SK-N-SH treated with all-trans-retinoic acid at 6 μM for 48 hours (cell line): Measurements from ENCODE around the gene MARF1.

Experiments used
- BACH2 ChIP-seq: fragments of 250-450 bp; sonication (Bioruptor Pico); IDR thresholded peaks from 2 replicates; pipeline ENCODE4 v1.9.0; 2021; ENCODE audit warnings: mild to moderate bottlenecking, borderline replicate concordance
- ESRRG ChIP-seq: fragments of 250-450 bp; sonication (Bioruptor Pico); IDR thresholded peaks from 2 replicates; pipeline ENCODE4 v1.6.1; 2021; ENCODE audit warnings: mild to moderate bottlenecking
- SNAI2 ChIP-seq: fragments of 250-450 bp; sonication (Bioruptor Pico); IDR thresholded peaks from 2 replicates; pipeline ENCODE4 v1.5.0; 2020; ENCODE audit warnings: mild to moderate bottlenecking, moderate library complexity
- ZNF70 ChIP-seq: fragments of 450-650 bp; formaldehyde crosslinking; IDR thresholded peaks from 2 replicates; pipeline ENCODE4 v1.5.0; 2020; ENCODE audit warnings: mild to moderate bottlenecking, moderate library complexity
- TF ChIP-seq, protein P1 (sequence below): fragments of 250-450 bp; sonication (Bioruptor Pico); IDR thresholded peaks from 2 replicates; pipeline ENCODE4 v1.5.0; 2020; ENCODE audit warnings: mild to moderate bottlenecking, moderate library complexity

DNA sequence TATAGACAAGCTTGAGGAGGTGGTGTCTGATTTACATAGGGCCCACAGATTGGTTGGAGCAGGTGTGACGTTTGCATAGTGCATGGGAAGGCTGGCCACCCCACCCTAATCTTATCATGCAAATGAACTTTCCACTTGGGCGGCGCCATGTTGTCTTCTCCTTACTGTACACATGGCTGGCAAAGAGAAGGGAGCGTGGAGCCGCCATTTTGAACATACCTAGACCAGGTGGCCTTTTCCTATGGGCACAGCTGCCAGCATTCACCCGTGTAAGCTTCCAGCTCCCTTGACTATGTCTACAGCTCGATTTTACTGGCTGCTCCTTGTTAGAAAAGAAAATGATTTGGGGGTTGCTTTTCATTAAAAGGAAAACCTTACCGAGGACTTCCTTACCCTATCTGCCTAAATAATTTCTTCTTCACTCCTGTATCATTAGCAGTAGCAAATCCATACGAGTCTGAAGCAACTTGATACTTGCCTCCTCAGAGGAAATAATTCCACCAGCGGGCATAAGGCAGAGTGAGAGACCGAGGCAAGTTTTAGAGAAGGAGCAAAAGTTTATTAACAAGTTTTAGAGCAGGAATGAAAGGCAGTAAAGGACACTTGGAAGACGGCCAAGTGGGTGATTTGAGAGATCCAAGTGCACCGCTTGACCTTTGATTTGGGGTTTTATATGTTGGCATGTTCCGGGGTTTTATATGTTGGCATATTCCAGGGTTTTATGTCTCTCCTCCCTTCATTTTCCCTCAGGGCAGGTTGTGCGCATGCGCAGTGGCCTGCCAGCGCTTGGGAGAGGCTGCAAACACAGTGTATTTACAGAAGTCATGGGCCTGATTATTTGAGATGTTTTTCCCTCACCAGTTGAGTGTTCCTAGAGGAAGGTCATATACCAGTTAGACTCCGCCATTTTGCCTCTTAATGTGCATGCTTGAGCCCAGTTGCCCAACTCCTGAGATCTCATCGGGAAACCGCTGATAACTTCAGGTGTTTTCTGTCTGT, 65.7 kb downstream of the MARF1 start:
- TF ChIP-seq SNAI2 (CRISPR knock-in tag): no peak
- no peak for TF ChIP-seq BACH2 (CRISPR knock-in tag)
- TF ChIP-seq ZNF70: no peak
- TF ChIP-seq, protein P1, sequence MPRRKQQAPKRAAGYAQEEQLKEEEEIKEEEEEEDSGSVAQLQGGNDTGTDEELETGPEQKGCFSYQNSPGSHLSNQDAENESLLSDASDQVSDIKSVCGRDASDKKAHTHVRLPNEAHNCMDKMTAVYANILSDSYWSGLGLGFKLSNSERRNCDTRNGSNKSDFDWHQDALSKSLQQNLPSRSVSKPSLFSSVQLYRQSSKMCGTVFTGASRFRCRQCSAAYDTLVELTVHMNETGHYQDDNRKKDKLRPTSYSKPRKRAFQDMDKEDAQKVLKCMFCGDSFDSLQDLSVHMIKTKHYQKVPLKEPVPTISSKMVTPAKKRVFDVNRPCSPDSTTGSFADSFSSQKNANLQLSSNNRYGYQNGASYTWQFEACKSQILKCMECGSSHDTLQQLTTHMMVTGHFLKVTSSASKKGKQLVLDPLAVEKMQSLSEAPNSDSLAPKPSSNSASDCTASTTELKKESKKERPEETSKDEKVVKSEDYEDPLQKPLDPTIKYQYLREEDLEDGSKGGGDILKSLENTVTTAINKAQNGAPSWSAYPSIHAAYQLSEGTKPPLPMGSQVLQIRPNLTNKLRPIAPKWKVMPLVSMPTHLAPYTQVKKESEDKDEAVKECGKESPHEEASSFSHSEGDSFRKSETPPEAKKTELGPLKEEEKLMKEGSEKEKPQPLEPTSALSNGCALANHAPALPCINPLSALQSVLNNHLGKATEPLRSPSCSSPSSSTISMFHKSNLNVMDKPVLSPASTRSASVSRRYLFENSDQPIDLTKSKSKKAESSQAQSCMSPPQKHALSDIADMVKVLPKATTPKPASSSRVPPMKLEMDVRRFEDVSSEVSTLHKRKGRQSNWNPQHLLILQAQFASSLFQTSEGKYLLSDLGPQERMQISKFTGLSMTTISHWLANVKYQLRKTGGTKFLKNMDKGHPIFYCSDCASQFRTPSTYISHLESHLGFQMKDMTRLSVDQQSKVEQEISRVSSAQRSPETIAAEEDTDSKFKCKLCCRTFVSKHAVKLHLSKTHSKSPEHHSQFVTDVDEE (CRISPR knock-in tag): no peak
- no peak for TF ChIP-seq ESRRG (CRISPR knock-in tag)
